ENCODE results near the gene TNS4.

Gene TNS4

DNA sequence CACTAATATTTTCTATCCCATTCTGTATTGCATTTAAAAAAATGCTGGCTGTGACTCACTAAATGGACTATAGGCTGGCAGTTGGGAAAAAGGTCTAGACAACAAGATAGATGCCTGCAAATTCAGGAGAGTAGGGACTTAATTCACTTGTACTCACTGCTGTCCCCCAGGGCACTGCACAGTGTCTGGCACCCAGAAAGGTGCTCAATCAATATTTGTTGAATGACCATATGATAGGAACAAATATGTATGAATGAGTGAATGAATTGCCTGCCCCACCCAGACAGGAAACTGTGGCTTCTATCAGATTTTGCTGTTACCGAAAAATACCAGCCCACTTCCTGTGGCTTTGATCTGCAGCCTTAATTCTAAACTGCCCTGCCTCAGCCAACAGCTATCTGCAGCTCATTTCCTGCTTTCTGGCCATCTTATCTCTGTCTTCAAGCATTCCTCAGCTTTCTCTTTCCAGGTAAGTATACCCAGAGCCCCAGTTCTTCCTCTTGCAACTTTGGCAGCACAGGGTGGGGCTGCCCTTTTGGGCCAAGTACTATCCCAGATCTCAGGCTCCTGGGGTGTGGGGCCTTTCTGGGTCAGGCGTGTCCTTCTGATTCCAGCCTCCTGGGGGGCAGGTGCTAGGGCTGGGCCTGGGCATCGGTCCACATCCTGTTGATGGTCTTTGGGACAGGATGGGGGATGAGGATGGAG lies 15.3 kb upstream of the TNS4 start:
- no peak for DNase-seq

DNA sequence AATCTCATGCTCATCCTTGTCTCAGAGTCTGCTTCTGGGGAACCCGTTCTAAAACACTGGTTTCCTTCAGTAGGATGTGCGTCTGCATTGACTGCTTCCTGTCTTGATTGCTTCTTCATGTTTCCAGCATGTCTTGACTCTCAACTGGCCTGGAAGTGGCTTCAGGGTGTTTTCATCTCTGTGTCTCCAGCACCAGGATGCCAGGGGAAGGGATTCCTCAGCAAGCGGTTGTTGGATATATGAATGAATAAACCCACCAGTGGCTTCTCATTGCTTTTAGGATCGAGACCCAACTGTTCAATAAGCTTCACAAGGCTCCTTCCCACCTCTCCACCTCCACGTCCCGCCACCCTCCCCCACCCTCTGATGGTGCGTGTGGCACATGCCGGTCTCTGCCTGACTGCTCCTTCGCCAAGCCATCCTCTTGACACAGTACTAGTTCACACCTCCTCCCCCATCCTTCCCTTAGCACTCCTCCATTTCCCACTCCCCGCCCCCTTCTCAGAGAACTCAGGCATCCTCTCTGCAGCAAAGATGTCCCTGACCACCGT lies 14.1 kb upstream of the TNS4 start:
- DNase-seq = no peak

DNA sequence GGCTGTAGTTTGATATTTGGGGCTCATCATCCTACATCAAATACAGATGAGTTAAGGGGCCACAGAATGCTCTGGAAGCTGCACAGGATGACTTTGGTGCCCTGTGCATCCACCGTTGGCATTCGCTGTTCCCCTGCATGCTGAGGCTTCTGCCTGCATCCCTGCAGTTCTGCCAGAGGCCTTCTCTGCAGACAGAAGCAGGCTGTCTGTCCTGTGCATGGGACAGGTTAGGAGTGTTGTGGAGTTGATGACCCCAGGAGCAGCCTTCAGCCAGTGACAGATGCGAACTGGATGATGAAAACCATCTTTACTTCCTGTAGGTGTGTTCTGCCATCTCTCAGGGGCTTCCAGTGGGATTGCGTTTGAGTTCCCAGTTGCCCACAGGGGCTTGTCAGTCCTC lies 13.6 kb upstream of the TNS4 start:
- no peak for DNase-seq

DNA sequence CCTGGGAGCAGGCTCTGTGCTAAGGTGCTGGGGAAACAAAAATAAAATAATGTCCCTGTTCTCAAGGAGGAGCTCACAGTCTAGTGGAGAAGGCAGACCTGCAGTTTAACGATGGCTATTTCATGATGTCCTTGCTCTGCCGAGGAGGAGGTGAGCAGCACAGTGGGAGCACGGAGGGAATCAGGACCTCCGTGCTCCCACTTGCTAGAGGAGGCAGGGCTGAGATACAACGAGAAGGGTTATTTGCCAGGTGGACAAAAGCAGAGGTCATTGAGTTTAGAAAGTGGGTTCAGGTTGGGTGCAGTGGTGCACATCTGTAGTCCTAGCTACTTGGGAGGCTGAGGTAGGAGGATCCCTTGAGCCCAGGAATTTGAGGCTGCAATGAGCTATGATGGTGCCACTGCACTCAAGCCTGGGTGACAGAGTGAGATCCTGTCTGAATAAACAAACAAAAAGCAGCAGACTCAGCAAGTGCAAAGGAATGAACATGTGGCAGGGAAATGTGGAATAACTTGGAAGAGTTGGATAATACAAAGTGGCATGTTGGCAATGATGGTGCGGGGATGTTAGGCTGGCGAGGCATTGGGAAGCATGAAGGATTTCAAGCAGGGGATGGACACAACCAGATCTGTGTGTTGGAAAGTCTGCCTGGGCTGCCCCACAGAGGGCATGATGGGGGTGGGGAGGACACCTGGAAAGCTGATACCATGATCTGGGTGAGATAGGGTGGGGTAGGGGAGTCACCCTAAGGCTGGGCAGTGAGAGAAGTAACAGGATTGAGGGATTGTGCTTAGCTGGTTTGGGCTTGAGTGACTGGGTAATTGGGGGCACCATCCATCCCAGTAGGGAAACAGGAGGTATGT lies 12.8 kb upstream of the TNS4 start:
- DNase-seq = no peak

DNA sequence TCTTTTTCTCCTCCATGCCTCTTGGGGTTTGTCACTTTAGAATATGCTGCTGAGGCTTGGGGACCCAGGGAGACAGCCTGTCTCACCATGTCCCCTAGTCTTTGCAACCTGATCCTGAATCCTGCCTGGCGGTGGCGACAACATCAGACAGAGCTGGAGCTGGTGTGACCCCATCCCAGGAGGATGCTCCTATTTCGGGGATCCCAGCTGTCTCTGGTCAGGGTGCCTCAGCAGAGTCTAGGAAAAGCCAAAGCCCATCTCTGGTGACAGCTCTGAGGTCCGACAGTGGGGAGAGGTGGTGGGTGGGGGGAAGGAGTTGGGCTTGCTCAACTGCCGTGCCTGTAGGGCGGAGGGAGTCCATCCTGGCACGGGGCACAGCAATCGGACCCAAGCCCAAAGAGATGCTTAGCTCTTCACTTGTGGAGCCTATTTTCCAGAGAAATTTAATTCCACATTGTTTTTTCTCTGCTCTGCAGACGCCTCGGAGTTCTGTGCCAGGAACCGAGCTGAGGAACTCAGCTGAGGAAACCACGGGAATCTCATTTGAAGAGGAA lies 10.3 kb upstream of the TNS4 start:
- no peak for DNase-seq

DNA sequence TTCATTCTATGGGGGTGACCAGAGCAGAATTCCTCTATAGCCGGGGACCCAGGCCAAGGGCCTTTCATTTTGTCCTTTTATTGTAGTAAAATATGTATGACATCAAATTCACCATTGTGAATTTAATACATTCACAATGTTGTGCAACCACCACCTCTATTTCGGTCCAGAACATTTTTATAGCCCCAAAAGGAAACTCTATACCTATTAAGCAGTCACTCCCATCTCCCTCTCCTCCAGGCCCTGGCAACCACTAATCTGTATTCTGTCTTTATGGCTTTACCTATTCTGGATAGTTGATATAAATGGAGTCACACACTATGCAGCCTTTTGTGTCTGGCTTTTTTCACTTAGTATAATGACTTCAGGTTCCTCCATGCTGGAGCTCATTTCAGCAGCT lies 9.7 kb upstream of the TNS4 start:
- no peak for DNase-seq

DNA sequence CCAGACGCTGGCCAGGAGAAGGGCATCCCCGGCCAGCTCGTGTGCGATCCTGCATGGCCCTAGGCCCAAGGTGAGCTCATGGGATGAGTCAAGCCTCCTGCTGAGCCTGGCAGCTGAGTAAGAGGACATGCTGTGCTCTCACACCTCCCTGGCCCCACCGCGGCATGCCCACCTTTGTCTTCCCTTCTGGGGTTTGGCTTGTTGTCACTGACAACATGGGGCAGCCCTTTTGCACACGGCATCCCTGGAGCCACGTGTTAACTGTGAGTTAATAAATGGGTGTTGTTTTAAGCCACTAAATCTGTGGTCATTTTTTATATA lies 8.9 kb upstream of the TNS4 start:
- no peak for DNase-seq

DNA sequence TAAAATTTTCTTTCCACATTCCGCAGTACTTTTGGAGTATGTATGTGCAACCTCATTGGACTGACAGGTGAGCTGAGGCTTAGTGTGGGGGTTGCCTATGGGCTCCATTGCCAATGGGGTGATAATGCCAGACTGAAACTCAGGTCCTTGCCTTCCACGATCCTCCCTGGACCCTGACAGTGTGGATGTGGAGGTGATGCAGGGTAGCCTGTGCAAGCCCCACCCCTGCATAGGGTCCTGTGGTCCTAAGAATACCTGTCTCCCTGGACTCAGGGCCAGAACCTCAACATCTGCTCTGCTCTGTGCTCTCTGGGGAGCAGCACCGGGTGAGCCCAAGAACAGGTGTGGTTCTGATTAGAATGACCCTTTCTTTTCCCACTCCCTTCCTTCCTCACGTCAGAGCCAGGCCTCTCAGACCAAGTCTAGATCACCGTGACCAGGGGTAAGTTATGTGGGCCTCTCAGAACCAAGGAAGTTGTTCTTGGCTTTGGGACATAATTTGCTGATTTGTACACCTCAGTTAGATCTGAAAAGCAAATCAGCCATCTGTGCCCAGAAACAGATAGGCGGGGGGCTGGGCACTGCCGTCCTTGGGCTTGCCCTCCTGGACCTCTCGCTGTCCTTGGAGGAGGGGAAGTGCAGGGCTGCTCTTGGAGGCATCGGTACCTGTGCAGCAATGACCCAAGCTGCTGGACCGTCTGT lies 8.4 kb upstream of the TNS4 start:
- DNase-seq = no peak

DNA sequence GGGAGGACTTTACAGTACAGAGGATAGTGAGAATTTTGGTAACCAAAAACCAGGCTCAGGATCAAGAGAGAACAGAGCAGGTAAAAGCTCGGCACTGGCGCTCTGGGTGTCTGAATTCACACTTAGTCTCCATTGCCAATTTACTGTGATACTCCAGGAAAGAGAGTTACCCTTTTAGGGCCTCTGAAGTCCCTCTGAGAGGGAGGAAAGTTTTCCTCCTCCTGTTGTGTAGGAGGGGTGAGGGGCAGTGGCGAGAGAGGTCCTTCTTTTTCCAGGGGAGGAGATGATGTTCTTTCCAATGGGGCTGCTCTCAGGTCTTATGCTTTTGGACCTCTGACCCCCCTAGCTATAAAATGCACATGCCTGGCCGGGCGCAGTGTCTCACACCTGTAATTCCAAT lies 5.4 kb upstream of the TNS4 start:
- no peak for DNase-seq

DNA sequence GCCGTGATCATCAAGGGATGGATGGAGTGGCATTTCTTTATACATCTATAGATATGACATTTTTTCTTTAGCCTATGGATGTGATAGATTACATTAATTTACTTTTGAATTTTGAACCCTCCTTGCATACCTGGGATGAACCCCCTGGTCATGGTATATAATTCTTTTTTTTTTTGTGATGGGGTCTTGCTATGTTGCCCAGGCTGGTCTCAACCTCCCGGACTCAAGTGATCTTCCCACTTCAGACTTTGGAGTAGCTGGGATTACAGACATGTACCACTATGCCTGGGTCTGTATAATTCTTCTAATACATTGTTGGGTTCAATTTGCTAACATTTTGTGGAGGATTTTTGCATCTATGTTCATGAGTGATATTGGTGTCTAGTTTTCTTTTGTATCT lies 1.7 kb upstream of the TNS4 start:
- DNase-seq = no peak

DNA sequence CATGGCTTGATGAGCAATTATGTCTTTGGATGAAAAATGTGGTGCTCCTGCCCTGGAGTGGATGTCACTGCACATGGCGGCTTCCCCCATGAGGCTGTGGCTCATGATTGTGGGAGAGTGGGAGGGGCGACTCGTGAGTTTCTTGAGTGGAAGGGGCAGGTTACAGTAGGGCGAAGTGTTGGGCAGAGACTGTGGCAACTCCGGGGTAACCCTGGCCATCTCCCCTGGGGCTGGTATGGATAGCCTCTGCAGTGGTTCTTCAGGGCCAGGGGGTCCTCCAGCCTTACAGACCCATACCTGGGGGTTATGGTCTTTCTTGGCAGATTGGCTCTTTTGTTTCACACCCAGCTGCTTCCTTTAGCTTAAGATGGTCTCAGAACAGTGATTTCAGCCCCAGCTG lies 1.3 kb upstream of the TNS4 start:
- no peak for DNase-seq

DNA sequence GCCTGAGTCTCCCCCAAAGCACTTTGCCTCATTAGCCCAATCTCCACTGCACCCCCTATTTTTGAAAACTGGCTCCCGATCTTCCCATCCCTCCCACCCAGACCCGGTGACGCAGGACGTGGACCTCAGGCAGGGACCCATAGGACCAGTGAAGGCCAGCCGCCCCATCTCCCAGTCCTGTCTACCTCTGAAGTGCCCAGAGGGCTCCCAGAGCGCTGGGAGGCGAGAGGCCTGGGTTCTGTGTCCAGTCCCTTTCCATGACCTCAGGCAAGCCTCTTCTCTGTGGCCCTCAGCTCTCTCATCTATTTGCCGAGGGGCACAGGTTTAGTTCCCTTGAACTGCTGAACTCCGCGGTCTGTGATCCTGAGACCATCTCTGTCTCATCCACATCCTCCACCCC lies 714 bp downstream of the TNS4 start:
- DNase-seq = no peak

DNA sequence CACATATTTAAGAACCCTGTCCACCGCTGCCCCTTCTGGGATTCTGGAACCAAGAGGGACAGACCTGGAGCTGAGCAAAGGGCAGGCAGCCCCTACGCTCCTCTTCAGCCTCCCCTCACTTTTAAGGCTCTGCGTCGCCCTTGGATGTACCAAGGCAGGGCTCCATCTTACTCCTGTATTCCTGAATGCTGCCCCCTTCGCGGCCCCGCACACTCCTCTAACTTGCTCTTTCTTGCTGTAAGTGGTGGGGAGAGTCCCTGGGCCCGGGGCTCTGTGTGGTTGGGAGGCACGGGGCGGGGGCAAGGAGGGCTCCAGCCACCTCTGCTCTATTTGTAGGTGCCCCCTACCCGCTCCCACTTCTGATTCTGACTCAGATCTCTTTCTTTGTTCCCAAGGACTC lies 1.2 kb downstream of the TNS4 start:
- DNase-seq = no peak

DNA sequence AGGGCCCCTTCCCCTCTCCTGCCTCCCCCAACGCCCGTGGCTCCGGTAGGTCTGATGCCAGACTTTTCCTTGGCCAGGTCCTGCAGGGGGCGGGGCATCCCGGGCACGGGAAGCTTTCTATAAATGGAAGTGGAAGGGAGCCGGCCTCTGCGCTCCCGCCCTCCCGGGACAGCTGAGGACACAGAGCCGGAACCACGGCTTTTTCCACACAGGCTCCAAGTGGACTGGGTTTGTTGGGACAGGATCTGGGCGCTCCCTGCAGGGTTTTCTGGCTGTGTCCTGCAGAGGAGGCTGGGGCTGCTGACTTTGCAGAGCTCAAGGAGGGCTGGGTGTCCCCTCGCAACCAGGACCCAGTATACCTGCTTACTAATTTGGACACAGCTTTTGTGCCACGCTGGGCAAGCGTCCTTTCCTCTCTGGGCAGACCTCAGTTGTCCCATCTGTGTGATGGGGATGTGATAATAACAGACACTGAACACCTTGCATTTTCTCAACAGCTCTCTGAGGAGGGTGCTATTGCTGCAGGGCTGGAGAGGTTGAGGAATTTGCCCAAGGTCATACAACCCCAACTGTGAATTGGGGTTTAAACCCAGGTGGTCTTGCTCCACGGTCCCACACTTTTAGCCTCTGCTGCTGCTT lies 1.8 kb downstream of the TNS4 start:
- DNase-seq = peak; percentile 79

DNA sequence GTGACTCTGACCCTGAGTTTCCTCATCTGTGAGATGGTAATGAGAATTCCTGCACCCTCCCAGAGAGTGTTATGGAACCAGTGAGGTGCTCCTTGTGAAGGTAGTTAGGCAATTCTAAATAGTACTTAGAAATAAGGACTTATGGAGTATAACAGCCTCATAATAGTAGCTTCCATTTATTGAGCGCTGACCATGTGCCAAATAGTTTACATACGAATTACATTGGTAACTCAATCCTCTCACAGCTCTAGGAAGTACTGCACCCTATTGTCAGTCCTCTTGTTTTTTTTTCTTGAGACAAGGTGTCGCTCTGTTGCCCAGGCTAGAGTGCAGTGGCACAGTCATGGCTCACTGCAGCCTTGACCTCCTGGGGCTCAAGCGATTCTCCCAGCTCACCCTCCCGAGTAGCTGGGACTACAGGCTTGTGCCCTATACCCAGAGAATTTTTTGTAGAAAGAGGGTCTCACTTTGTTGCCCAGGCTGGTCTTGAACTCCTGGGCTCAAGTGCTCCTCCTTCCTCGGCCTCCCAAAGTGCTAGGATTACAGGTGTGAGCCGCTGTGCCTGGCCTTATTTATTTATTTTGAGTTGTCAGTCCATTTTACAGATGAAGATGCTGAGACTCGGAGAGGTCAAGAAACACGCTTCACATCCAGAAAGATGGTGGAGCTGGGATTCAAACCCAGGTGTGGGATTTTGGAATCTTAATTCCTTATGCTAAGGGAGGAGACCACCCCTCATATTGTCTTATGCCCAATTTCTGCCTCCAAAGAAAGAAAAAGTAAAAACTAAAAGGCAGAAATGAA lies 2.9 kb downstream of the TNS4 start:
- DNase-seq = peak; percentile 26

DNA sequence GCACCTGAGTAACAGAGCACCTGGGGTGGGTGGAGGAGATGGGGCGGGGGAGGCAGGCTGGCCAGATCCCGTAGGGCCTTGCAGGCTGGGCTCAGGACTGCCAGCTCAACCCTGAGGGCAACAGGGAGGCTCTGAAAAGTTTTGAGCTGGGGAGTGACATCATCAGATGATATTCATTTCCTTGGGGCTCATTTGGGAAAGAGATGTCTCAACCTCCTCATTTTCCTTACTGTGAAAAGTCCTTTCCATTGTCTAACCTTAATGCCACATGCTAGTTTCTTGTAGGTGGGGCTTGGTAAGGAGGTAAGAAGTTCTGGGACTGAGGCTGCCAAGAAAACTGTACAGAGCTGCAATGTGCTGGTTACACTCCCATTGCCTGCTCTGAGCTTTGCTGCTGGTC lies 3.7 kb downstream of the TNS4 start:
- no peak for DNase-seq

DNA sequence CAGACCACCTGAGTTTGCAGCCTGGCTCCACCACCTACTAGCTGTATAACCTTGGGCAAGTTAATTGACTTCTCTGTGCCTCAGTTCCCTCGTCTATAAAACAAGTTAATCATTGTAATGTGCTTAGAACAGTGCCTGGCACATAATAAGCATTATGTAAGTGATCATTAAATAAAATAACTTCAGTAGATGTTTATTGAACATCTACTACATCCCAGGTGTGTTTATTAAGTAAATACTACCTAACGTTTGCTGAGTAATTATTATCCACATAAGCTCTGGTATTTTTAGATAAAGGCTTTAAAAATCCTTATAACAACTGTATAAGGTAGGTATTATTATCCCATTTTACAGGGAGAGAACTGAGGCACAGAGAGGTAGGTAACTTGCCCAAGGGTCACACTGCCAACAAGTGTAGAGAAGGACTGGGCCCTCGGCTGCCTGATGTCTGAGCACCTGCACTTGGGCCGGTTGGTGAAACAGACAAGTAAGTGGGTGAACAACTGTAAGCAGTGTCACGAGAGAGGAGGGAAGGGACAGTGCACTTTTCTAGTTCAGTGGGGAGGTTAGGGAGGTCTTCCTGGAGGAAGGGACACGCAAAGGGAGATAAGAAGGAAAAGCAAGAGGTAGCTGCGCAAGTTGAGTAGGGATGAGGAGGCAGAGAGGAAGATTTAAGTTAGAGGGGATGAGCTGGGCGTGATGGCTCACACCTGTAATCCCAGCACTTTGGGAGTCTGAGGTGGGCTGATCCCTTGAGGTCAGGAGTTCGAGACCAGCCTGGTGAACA lies 4.6 kb downstream of the TNS4 start:
- DNase-seq = no peak

DNA sequence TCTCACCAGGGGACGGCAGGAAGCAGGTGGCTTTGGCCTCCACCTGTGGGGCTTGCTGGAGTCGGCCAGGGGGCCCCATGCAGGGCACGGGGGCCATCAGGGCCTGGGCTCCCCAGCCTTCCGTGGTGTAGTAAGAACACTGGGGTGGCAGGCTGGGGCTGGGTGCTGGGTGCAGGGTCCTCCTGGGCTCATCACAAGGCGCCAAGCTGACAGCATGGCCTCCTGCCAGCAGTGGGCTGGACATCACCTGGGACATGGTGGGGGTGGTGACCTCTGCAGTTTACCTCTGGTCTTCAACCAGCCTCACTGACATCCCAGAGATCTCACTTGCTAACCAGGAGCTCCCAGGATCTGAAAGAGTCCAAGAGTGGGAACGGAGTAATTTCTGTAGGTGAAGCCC lies 5.3 kb downstream of the TNS4 start:
- DNase-seq = no peak

DNA sequence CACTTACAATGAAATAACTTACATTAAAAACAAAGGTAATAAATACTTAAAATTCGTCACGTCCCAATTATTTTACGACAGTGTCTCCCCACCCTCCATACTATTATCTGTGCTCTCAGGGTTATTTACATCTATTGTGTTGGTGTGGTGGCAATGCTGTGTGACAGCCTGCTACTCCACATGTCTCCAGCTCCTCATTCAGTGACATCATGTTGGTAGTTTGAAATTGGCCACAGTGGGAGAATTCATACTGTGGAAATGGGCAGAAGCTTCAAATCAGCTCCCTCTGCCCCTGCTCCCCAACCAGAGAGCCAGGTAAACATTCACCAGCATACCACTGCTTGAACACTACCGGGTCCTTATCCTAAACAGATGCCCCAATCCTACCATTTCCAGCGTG lies 6.3 kb downstream of the TNS4 start:
- no peak for DNase-seq

DNA sequence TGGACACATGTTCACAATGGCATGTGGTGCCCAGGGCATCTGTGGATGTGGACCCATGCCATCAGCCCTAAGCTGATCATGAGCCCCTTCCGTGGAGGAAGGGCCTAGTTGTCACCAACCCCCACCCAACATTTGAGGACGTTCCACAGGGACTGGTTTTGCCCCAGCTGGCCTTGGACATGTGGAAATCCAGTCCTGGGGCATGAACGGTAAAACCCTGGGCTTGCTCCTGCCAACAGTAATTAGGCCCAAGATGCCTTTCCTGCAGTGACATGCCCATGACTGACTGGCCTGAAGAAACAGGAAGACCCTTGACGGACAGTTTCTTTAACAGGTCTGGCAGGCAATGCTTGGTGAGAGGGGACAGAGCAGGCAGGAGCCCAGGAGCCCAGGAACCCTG lies 7.7 kb downstream of the TNS4 start:
- no peak for DNase-seq

DNA sequence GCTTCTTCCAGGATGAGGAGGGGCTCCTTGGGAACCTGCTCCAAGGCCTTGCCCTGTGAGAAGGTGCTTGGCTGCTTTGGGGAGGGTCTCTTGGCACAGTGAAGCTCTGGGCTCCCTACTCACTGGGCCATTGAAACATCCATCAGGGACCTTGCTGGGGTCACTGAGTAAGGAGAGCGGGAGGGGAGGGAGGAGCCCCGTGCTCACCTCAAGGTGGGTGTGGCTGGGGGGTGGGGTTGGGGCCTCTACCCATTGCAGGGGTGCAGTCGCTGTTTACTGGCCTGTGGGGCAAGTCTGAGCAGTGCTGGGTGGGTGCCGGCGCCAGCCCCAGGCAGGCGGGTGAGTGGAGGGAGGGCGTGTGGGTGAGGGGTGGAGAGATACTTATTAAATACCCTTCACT lies 9.9 kb downstream of the TNS4 start:
- no peak for DNase-seq
